NT2/D1 (cell line): ENCODE measurements around the gene PKDCC.
"Not testable (repeated sequence)": the region's sequence is repeated elsewhere in the genome, so short reads cannot be mapped to it uniquely, and the experiment has no call there.

Experiments
- SUZ12 ChIP-seq: IDR thresholded peaks from 2 replicates; pipeline ENCODE4 v1.6.1; 2011; ENCODE audit not compliant: insufficient read length, insufficient read depth; ENCODE audit errors: extremely low read depth
- YY1 ChIP-seq: IDR thresholded peaks from 2 replicates; pipeline ENCODE4 v1.6.1; 2011; ENCODE audit not compliant: insufficient read length, insufficient read depth
- ZNF274 ChIP-seq: IDR thresholded peaks from 2 replicates; pipeline ENCODE4 v1.6.1; 2011; ENCODE audit warnings: mild to moderate bottlenecking, low read depth, low read length

- TF ChIP-seq YY1, ZNF274, SUZ12: not testable (repeated sequence)
Measured at GRCh38 chr2:42067001-42067400, 19.2 kb downstream of the PKDCC start.
